Suprapubic skin (tissue), 4 donors: ENCODE results near the gene MVP. TPM values are rescaled to one million over a fixed set of nuclear protein-coding genes. Genes with fewer than 3 reads are reported as not detected.

Experiments
- DNase-seq, 2 donors: peaks; one replicate each; pipeline ENCODE4 v3.0.0-alpha.2; 2019; ENCODE audit warnings: low spot score in 2 of 2
- H3K27ac ChIP-seq: fragments of 200-600 bp; sonication (generic); one replicate; pipeline ENCODE4 v1.5.1; 2019
- H3K27me3 ChIP-seq: fragments of 200-600 bp; sonication (generic); one replicate; pipeline ENCODE4 v1.5.1; 2019
- H3K36me3 ChIP-seq: fragments of 200-600 bp; sonication (generic); one replicate; pipeline ENCODE4 v1.5.1; 2019
- H3K4me1 ChIP-seq: fragments of 200-600 bp; sonication (generic); one replicate; pipeline ENCODE4 v1.5.1; 2019
- H3K4me3 ChIP-seq: fragments of 200-600 bp; sonication (generic); one replicate; pipeline ENCODE4 v1.5.1; 2019; ENCODE audit warnings: mild to moderate bottlenecking
- H3K9me3 ChIP-seq: fragments of 200-600 bp; sonication (generic); one replicate; pipeline ENCODE4 v1.5.1; 2019
- CTCF ChIP-seq, 2 donors: fragments of 200-600 bp in 1 of 2; fragments of 450-650 bp in 1 of 2; sonication (generic) in 1 of 2; IDR thresholded peaks; one replicate each; pipeline ENCODE4 v1.5.1; 2016 to 2019; ENCODE audit warnings: antibody characterized with exemption in 2 of 2, mild to moderate bottlenecking in 1 of 2, moderate library complexity in 1 of 2
- EP300 ChIP-seq: sonication (generic); formaldehyde crosslinking; IDR thresholded peaks from one replicate; pipeline ENCODE4 v1.6.1; 2017; ENCODE audit warnings: antibody characterized with exemption
- POLR2A ChIP-seq, 2 donors: fragments of 450-650 bp; IDR thresholded peaks; one replicate each; pipeline ENCODE4 v1.6.1; 2017; ENCODE audit warnings: antibody characterized with exemption in 2 of 2, mild to moderate bottlenecking in 2 of 2, moderate library complexity in 2 of 2
- POLR2AphosphoS5 ChIP-seq, 3 donors: sonication (generic); formaldehyde crosslinking; IDR thresholded peaks; one replicate each; pipeline ENCODE4 v1.6.1; 2017; ENCODE audit warnings: antibody characterized with exemption in 3 of 3
- WGBS: methylation state at CpG from one replicate; pipeline ENCODE4 v1.1.5; 2018; 5-methylcytosine and 5-hydroxymethylcytosine counted together
- total RNA-seq, 4 donors: library from RNA; depleted of rRNA; stranded (reverse); fragments of >200 nt; gene quantifications; one replicate each; pipeline ENCODE4 v1.1.0, GENCODE V29; 2016

The MVP gene
- total RNA-seq, 4 donors from 2014 or later, result 54.9 to 104 (median 68.1) TPM

- TF ChIP-seq POLR2AphosphoS5 (IDR thresholded peaks at IDR 0.05) (no peak), CTCF (IDR thresholded peaks at IDR 0.05) (peak; percentile 48 to 90), POLR2A (IDR thresholded peaks at IDR 0.05) (no peak)
- no peak overlapping the region for H3K4me3 ChIP-seq
- peaks cover 5% of the 10 kb centered on the region for H3K4me1 ChIP-seq
- WGBS, result 62% methylated on average over 8 of the region's 15 CpGs
- no peak overlapping the region for H3K27ac ChIP-seq
- no peaks in the 10 kb centered on the region for H3K9me3 ChIP-seq
- DNase-seq, result peak; percentile 85 to 86
- H3K27me3 ChIP-seq, result no peaks in the 10 kb centered on the region
- peaks cover 46% of the 10 kb centered on the region for H3K36me3 ChIP-seq
These were observed 28.4 kb downstream of the MVP start for GRCh38 chr16:29848420-29849297.

- TF ChIP-seq CTCF (IDR thresholded peaks at IDR 0.05) (no peak), POLR2A (IDR thresholded peaks at IDR 0.05) (no peak), POLR2AphosphoS5 (IDR thresholded peaks at IDR 0.05) (no peak), EP300 (no peak)
- no peaks in the 10 kb centered on the region for H3K27me3 ChIP-seq
- no peaks in the 10 kb centered on the region for H3K9me3 ChIP-seq
- WGBS, result 56% methylated on average over 5 of the region's 5 CpGs
- H3K4me3 ChIP-seq, result no peak overlapping the region
- no peak overlapping the region for H3K27ac ChIP-seq
- peaks cover 5% of the 10 kb centered on the region for H3K4me1 ChIP-seq
- DNase-seq, result no peak
- H3K36me3 ChIP-seq, result peaks cover 38% of the 10 kb centered on the region
These were observed 29.2 kb downstream of the MVP start for GRCh38 chr16:29849505-29849904.

DNA sequence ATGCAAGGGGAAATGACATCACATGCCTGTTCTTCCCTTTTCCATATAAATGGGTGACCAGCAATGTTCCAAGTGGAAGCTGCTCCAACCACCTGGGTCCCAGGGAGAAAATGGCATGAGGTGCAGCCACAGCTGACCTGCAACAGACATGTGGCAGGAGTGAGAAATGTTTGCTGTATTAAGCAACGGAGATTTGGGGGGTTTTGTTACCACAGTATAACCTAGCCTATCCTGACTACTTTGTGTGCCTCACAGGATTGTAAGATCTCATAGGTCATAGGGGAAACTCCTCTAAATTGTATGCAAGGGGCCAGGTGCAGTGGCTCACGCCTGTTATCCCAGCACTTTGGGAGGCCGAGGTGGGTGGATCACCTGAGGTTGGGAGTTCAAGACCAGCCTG lies 30.7 kb downstream of the MVP start:
- H3K9me3 ChIP-seq, result no peaks in the 10 kb centered on the region
- WGBS, result 92% methylated on average over 3 of the region's 3 CpGs
- DNase-seq, result no peak
- H3K27ac ChIP-seq, result no peak overlapping the region
- no peak overlapping the region for H3K4me3 ChIP-seq
- H3K4me1 ChIP-seq, result peaks cover 5% of the 10 kb centered on the region
- no peaks in the 10 kb centered on the region for H3K27me3 ChIP-seq
- H3K36me3 ChIP-seq, result peaks cover 23% of the 10 kb centered on the region
- no peak for TF ChIP-seq POLR2A (IDR thresholded peaks at IDR 0.05)
- no peak for TF ChIP-seq POLR2AphosphoS5 (IDR thresholded peaks at IDR 0.05)
- TF ChIP-seq EP300, result no peak
- TF ChIP-seq CTCF (IDR thresholded peaks at IDR 0.05), result no peak

DNA sequence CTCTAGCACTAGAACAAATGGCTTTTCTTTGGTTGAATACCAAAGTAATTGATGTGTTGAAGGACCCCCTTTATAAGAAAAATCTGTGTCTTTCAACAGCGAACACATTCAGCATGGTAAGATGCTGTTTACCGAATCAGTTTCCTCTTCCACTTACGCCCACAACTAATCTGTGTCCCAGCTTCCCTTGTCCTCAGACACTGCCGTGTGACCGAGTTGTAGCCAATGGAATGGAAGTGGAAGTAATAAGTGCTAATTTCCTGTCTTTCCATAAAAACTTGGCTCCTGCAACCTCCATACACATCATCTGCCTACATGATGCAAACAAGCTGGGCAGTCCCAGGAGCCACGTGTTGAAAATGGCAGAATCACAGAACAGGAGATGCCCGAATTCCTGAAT lies 32.4 kb downstream of the MVP start:
- no peaks in the 10 kb centered on the region for H3K9me3 ChIP-seq
- no peak for DNase-seq
- H3K4me1 ChIP-seq, result peaks cover 13% of the 10 kb centered on the region
- H3K4me3 ChIP-seq, result no peak overlapping the region
- 42% methylated on average over 7 of the region's 7 CpGs for WGBS
- H3K36me3 ChIP-seq, result peaks cover 7% of the 10 kb centered on the region
- H3K27ac ChIP-seq, result no peak overlapping the region
- TF ChIP-seq POLR2A (IDR thresholded peaks at IDR 0.05), result no peak
- no peak for TF ChIP-seq POLR2AphosphoS5 (IDR thresholded peaks at IDR 0.05)
- TF ChIP-seq EP300, result no peak
- no peak for TF ChIP-seq CTCF (IDR thresholded peaks at IDR 0.05)
- H3K27me3 ChIP-seq, result no peaks in the 10 kb centered on the region

- WGBS, result 85% methylated on average over 5 of the region's 5 CpGs
- TF ChIP-seq POLR2A (IDR thresholded peaks at IDR 0.05) (no peak), EP300 (no peak), CTCF (IDR thresholded peaks at IDR 0.05) (no peak), POLR2AphosphoS5 (IDR thresholded peaks at IDR 0.05) (no peak)
- Histone ChIP-seq H3K4me3 (no peak overlapping the region), H3K27ac (no peak overlapping the region), H3K4me1 (peaks cover 9% of the 10 kb centered on the region), H3K36me3 (peaks cover 16% of the 10 kb centered on the region), H3K27me3 (no peaks in the 10 kb centered on the region), H3K9me3 (no peaks in the 10 kb centered on the region)
- no peak for DNase-seq
These were observed 34.3 kb downstream of the MVP start for GRCh38 chr16:29854520-29855100.
